IMR-90 (cell line): ENCODE measurements around the gene BCHE. TPM values are rescaled to one million over a fixed set of nuclear protein-coding genes. Genes with fewer than 3 reads are reported as not detected.

Experiments
- ATAC-seq: fragments of 200-7000 bp; cut with Tn5 transposase; 2 replicates; pipeline ENCODE4 v1.9.1; 2020; ENCODE audit warnings: low read depth, mild to moderate bottlenecking, moderate library complexity
- BruUV-seq: library from RNA; stranded (reverse); fragments of 400-500 nt; replicated peaks from 2 replicates; lab custom pipeline; 2021; lab: Mats Ljungman, UMichigan
- CTCF ChIA-PET: fragments of 300-600 bp; formaldehyde crosslinking; extraction: SDS; loops from one replicate; lab custom pipeline; 2021; ENCODE audit warnings: antibody characterized with exemption; lab: Yijun Ruan, JAX
- POLR2A ChIA-PET: fragments of 300-600 bp; sonication (Branson Sonifier 250); formaldehyde crosslinking; loops from one replicate; lab custom pipeline; 2022; ENCODE audit warnings: antibody characterized with exemption; ENCODE audit not compliant: unreplicated experiment; lab: Charles Lee
- DNase-seq: peaks from one replicate; pipeline ENCODE4 v3.0.0; 2013
- H2AFZ ChIP-seq: replicated peaks from 2 replicates; pipeline ENCODE3; 2013; ENCODE audit warnings: low read length, mild to moderate bottlenecking; ENCODE audit not compliant: poor library complexity
- H2AK5ac ChIP-seq: 2 replicates; pipeline ENCODE4 v1.6.1; 2013; ENCODE audit warnings: low read depth, low read length, inconsistent platforms
- H2AK9ac ChIP-seq: replicated peaks from 2 replicates; pipeline ENCODE3; 2013; ENCODE audit warnings: mild to moderate bottlenecking, low read depth, low read length, moderate library complexity; ENCODE audit not compliant: poor library complexity
- H2BK120ac ChIP-seq: 2 replicates; pipeline ENCODE4 v1.6.1; 2013; ENCODE audit warnings: low read depth, low read length, inconsistent platforms
- H2BK15ac ChIP-seq: 3 replicates; pipeline ENCODE4 v1.6.1; 2013; ENCODE audit warnings: low read depth, low read length, inconsistent platforms
- H2BK20ac ChIP-seq: 2 replicates; pipeline ENCODE4 v1.6.1; 2013; ENCODE audit warnings: low read depth, mild to moderate bottlenecking, inconsistent platforms, low read length, moderate library complexity
- H2BK5ac ChIP-seq: 2 replicates; pipeline ENCODE4 v1.6.1; 2013; ENCODE audit warnings: mild to moderate bottlenecking, low read depth, low read length, inconsistent platforms; ENCODE audit not compliant: poor library complexity, severe bottlenecking
- H3K14ac ChIP-seq: replicated peaks from 2 replicates; pipeline ENCODE4 v1.6.1; 2013; ENCODE audit warnings: low read depth, low read length, inconsistent platforms
- H3K18ac ChIP-seq: 2 replicates; pipeline ENCODE4 v1.6.1; 2013; ENCODE audit warnings: low read depth, low read length, control low read depth
- H3K23ac ChIP-seq: 2 replicates; pipeline ENCODE4 v1.6.1; 2013; ENCODE audit warnings: low read depth, low read length, inconsistent platforms
- H3K27ac ChIP-seq: 2 replicates; pipeline ENCODE4 v1.5.1; 2013; ENCODE audit warnings: mild to moderate bottlenecking, control low read depth, low read length; ENCODE audit not compliant: insufficient read depth
- H3K27me3 ChIP-seq: 2 replicates; pipeline ENCODE4 v1.6.1; 2013; ENCODE audit warnings: low read length; ENCODE audit not compliant: control insufficient read depth, insufficient read depth
- H3K36me3 ChIP-seq: 2 replicates; pipeline ENCODE4 v1.6.1; 2013; ENCODE audit warnings: low read length, mixed read lengths; ENCODE audit not compliant: control insufficient read depth, insufficient read depth
- H3K4ac ChIP-seq: 2 replicates; pipeline ENCODE4 v1.6.1; 2013; ENCODE audit warnings: low read depth, low read length, inconsistent platforms
- H3K4me1 ChIP-seq: 2 replicates; pipeline ENCODE4 v1.6.1; 2013; ENCODE audit warnings: low read length, mixed read lengths; ENCODE audit not compliant: control insufficient read depth, insufficient read depth
- H3K4me2 ChIP-seq: 2 replicates; pipeline ENCODE4 v1.6.1; 2013; ENCODE audit warnings: low read depth, mild to moderate bottlenecking, control low read depth, low read length, moderate library complexity
- H3K4me3 ChIP-seq: 2 replicates; pipeline ENCODE4 v1.5.1; 2013; ENCODE audit warnings: low read depth, mild to moderate bottlenecking, control low read depth, low read length, moderate library complexity; ENCODE audit not compliant: insufficient read depth
- H3K56ac ChIP-seq: 2 replicates; pipeline ENCODE4 v1.6.1; 2013; ENCODE audit warnings: low read length, inconsistent platforms; ENCODE audit not compliant: insufficient read depth; ENCODE audit errors: extremely low read depth
- H3K79me1 ChIP-seq, 2 experiments: 2 replicates each; pipeline ENCODE4 v1.6.1; 2013; ENCODE audit warnings: low read length in 2 of 2, inconsistent platforms in 1 of 2, low read depth in 1 of 2
- H3K9ac ChIP-seq: 2 replicates; pipeline ENCODE4 v1.6.1; 2013; ENCODE audit warnings: low read depth, low read length, control low read depth
- H3K9me1 ChIP-seq: 2 replicates; pipeline ENCODE4 v1.6.1; 2013; ENCODE audit warnings: low read length, inconsistent platforms; ENCODE audit not compliant: insufficient read depth
- H3K9me3 ChIP-seq: 2 replicates; pipeline ENCODE4 v1.6.1; 2013; ENCODE audit warnings: low read length; ENCODE audit not compliant: control insufficient read depth, insufficient read depth
- H4K20me1 ChIP-seq: 2 replicates; pipeline ENCODE4 v1.6.1; 2013; ENCODE audit warnings: low read length, inconsistent platforms; ENCODE audit not compliant: insufficient read depth
- H4K5ac ChIP-seq: 2 replicates; pipeline ENCODE4 v1.6.1; 2013; ENCODE audit warnings: mild to moderate bottlenecking, low read depth, low read length, control low read depth
- H4K8ac ChIP-seq, 2 experiments: 2 replicates each; pipeline ENCODE4 v1.6.1; 2013; ENCODE audit warnings: low read depth in 2 of 2, low read length in 2 of 2, control low read depth in 1 of 2, inconsistent platforms in 1 of 2
- H4K91ac ChIP-seq: 2 replicates; pipeline ENCODE4 v1.6.1; 2013; ENCODE audit warnings: low read depth, low read length, inconsistent platforms; ENCODE audit not compliant: insufficient read depth
- BHLHE40 ChIP-seq: fragments of 150-350 bp; IDR thresholded peaks from 2 replicates; pipeline ENCODE4 v1.6.1; 2016; ENCODE audit warnings: mild to moderate bottlenecking, low read depth, low read length
- CEBPB ChIP-seq: IDR thresholded peaks from 2 replicates; pipeline ENCODE4 v1.6.1; 2012; ENCODE audit warnings: low read depth, low read length, improper control_type of control experiment
- MAFK ChIP-seq: IDR thresholded peaks from 2 replicates; pipeline ENCODE4 v1.6.1; 2012; ENCODE audit warnings: low read depth, low read length, improper control_type of control experiment
- WGBS, 2 experiments: methylation state at CpG; one replicate each; pipeline versions ENCODE4 v1.1.5 to v1.1.7; 2013; ENCODE audit warnings: missing lambda C conversion rate in 2 of 2; ENCODE audit not compliant: insufficient read length in 1 of 2; ENCODE audit errors: extremely low coverage in 2 of 2; 5-methylcytosine and 5-hydroxymethylcytosine counted together
- dilution Hi-C: fragments of 300-500 bp; cut with HindIII; formaldehyde crosslinking; loops from one replicate; pipeline ENCODE4 v1.14.3; 2018; ENCODE audit warnings: low sequenced_read_pairs; ENCODE audit not compliant: unreplicated experiment
- in situ Hi-C: fragments of 300-500 bp; cut with MboI; formaldehyde crosslinking; loops from 3 replicates; pipeline ENCODE4 v1.14.3; 2019; ENCODE audit warnings: low sequenced_read_pairs, inconsistent platforms, mixed read lengths
- intact Hi-C: fragments of 100-400 bp; cut with micrococcal nuclease; formaldehyde crosslinking; loops from 2 replicates; pipeline ENCODE4 v1.10.0; 2022
- polyA plus RNA-seq, 3 experiments: library from polyadenylated mRNA; depleted of rRNA; stranded (reverse); fragments of >200 nt; gene quantifications; 2 replicates each; pipeline ENCODE4 v1.2.3, GENCODE V29; 2012; ENCODE audit warnings: low replicate concordance in 1 of 3
- total RNA-seq: library from RNA; depleted of rRNA; stranded (reverse); fragments of >200 nt; gene quantifications from 2 replicates; pipeline ENCODE4 v1.2.3, GENCODE V29; 2012

The BCHE gene
- total and polyA plus RNA-seq, 2 of the 4 experiments (the other 2 are of a cell fraction), result 1.5 to 1.6 TPM

- Histone ChIP-seq H3K56ac (no peak overlapping the region), H3K9me3 (no peaks in the 10 kb centered on the region), H3K4me1 (no peaks in the 10 kb centered on the region), H3K23ac (no peak overlapping the region), H2BK5ac (no peak overlapping the region), H3K14ac (no peak overlapping the region), H4K20me1 (no peaks in the 10 kb centered on the region), H2AK5ac (no peak overlapping the region), H3K4ac (no peak overlapping the region), H3K27me3 (no peaks in the 10 kb centered on the region), H4K8ac (no peak overlapping the region), H3K4me2 (no peak overlapping the region), H3K9me1 (no peaks in the 10 kb centered on the region), H2BK20ac (no peak overlapping the region), H2AK9ac (no peak overlapping the region), H3K79me1 (no peaks in the 10 kb centered on the region), H4K5ac (no peak overlapping the region), H3K36me3 (no peaks in the 10 kb centered on the region), H4K91ac (no peak overlapping the region), H3K9ac (no peak overlapping the region), H2BK120ac (no peak overlapping the region), H3K18ac (no peak overlapping the region), H2BK15ac (no peak overlapping the region), H2AFZ (no peak overlapping the region), H3K27ac (no peak overlapping the region), H3K4me3 (no peak overlapping the region)
- no CpG with 5 or more reads among the region's 3 CpGs for WGBS, 2 experiments
- CTCF ChIA-PET, result no interaction called here
- TF ChIP-seq BHLHE40 (no peak), MAFK (no peak), CEBPB (no peak)
- BruUV-seq, result no TSS peak
- DNase-seq (no peak), ATAC-seq (no peak)
- dilution Hi-C loops (no loop called here), in situ Hi-C loops (no loop called here), intact Hi-C loops (no loop called here)
- POLR2A ChIA-PET, result no interaction called here
Observed at GRCh38 chr3:165830746-165831145, 6.5 kb downstream of the BCHE start.
